ENCODE results near the gene CAV1. TPM values are rescaled to one million over a fixed set of nuclear protein-coding genes. Genes with fewer than 3 reads are reported as not detected.
A peak's percentile ranks its signal among the peaks of the same experiment; 100 is the strongest.

CAV1 gene
- total and polyA plus RNA-seq, 7 donors: 57.6 to 120 (median 68.1) TPM

DNA sequence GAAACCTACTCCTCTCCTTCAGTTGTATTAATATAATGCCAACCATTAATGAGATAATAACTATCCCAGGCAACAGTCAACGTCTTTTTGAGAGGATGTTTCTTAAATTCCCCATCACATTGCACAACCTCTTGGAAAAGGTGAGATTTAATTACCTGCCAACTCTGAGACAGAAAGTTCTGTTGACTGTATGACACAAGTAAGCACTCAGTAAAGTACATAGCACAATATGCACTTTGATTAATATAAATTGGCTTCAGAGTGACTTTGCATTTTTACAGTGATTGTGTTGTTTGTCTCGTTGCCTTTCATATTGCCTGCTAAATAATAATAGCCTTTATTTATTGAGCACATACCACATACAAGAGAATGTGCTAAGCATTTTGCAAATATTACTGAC is 46.7 kb downstream of the CAV1 start:
- no peaks in the 10 kb centered on the region for H3K36me3 ChIP-seq (ENCODE audit: insufficient read depth in 1 of 2, low read depth in 1 of 2)
- H3K27me3 ChIP-seq (ENCODE audit: insufficient read depth in 3 of 3, low read length in 2 of 3): no peaks in the 10 kb centered on the region
- H3K4me1 ChIP-seq: peaks cover 14% of the 10 kb centered on the region
- peak overlapping the region; percentile 23 for H3K27ac ChIP-seq
- 16 to 37% (median 23%) methylated on average over 2 of the region's 2 CpGs for WGBS, 3 donors
- no peaks in the 10 kb centered on the region for H3K9me3 ChIP-seq
- H3K4me3 ChIP-seq: no peak overlapping the region
- intact Hi-C loops (cut with DNase I): no loop called here
- TF ChIP-seq, protein P1, sequence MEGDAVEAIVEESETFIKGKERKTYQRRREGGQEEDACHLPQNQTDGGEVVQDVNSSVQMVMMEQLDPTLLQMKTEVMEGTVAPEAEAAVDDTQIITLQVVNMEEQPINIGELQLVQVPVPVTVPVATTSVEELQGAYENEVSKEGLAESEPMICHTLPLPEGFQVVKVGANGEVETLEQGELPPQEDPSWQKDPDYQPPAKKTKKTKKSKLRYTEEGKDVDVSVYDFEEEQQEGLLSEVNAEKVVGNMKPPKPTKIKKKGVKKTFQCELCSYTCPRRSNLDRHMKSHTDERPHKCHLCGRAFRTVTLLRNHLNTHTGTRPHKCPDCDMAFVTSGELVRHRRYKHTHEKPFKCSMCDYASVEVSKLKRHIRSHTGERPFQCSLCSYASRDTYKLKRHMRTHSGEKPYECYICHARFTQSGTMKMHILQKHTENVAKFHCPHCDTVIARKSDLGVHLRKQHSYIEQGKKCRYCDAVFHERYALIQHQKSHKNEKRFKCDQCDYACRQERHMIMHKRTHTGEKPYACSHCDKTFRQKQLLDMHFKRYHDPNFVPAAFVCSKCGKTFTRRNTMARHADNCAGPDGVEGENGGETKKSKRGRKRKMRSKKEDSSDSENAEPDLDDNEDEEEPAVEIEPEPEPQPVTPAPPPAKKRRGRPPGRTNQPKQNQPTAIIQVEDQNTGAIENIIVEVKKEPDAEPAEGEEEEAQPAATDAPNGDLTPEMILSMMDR (IDR thresholded peaks at IDR 0.05): no peak
- ATAC-seq (no peak), DNase-seq (no peak)

DNA sequence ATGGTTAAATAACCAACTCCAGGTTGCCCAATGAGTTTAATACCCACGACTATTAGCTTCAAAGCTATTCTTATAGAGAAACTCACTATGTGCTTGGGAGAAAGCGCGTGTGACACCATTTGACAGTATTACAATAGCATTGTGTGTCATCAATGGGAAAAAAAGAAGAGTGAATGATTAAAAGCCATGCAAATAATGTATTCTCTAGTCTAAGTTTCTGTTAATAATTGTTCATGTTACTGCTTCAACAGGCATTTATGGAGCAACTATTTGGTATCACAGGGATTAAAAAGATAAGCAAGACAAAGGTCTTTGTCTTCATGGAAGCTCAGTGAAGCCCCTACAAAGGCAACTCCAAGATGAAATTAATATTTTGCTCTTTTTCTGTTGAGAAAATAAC is 47.2 kb downstream of the CAV1 start:
- intact Hi-C loops (cut with DNase I): no loop called here
- Histone ChIP-seq H3K4me1 (peaks cover 14% of the 10 kb centered on the region), H3K36me3 (ENCODE audit: insufficient read depth in 1 of 2, low read depth in 1 of 2) (no peaks in the 10 kb centered on the region)

DNA sequence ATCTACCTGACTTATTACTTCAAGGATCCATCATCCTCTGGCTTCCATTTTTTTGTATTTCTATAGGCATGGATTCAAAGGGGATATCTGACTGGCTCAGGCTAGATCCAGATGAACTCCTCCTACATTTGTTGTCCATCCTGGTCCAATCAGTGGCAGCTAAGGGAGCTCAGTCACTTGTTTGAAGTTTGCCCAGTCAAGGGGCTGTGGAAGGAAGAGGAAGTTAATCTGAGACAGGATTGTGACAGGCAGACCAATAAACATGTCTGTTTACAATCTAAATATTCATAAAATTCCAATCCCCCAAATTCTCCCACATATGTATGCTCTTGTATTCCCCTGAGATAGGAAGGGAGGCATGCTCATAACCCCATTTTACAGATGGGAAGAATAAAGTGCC is 48.7 kb downstream of the CAV1 start:
- H3K27ac ChIP-seq: no peak overlapping the region
- no peak for DNase-seq
- H3K36me3 ChIP-seq (ENCODE audit: insufficient read depth in 1 of 2, low read depth in 1 of 2): no peaks in the 10 kb centered on the region
- no peaks in the 10 kb centered on the region for H3K27me3 ChIP-seq (ENCODE audit: insufficient read depth in 3 of 3, low read length in 2 of 3)
- H3K4me1 ChIP-seq: peaks cover 14% of the 10 kb centered on the region
- H3K4me3 ChIP-seq: no peak overlapping the region
- H3K9me3 ChIP-seq: no peaks in the 10 kb centered on the region
- intact Hi-C loops (cut with DNase I): no loop called here
- TF ChIP-seq, protein P1 (IDR thresholded peaks at IDR 0.05): no peak
- ATAC-seq: no peak

More for the DNA sequence above, 47.2 kb downstream of the CAV1 start:
- H3K9me3 ChIP-seq: no peaks in the 10 kb centered on the region
- no peak for ATAC-seq
- no peak overlapping the region for H3K4me3 ChIP-seq
- TF ChIP-seq, protein P1 (IDR thresholded peaks at IDR 0.05): no peak
- no peaks in the 10 kb centered on the region for H3K27me3 ChIP-seq (ENCODE audit: insufficient read depth in 3 of 3, low read length in 2 of 3)
- DNase-seq: no peak
- 91 to 93% (median 93%) methylated on average over 3 of the region's 3 CpGs for WGBS, 3 donors
- no peak overlapping the region for H3K27ac ChIP-seq

DNA sequence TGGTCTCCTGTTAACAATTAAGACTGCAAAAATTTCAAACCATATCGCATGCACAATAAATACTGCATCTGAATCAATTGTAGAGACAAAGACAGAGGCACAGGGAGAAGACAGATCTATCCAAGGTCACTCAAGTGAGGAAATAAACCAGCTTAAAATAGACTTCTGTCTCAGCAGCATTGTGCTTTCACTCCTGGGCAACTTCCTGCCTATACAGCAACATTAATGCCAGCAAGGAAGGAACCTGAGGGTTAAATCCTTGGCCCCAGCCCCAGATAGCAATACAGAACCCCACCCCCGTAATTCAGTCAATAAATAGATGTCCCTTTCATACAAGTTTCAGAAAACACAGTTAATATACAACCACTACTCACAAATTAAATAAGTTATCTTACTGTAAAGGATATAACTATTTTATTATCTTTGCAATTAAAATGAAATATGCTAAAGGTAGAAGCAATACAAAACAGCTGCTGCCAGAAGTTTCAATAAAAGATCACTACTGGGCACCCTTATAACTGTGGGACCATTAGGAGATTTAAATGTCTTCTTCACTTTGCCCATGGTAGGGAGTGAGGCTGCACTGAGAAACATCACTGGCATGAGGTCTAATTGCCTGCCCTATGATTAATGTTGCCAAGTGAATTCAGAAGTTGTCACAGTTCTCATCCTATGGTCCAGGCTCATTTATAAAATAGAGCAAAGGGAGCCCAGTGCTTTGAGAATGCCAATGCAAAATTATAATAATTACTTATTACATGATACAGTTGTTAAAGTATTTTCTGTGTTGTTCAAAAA is 49.4 kb downstream of the CAV1 start:
- TF ChIP-seq, protein P1 (IDR thresholded peaks at IDR 0.05): no peak
- ATAC-seq: peak; percentile 80 to 97 (median 86)
- DNase-seq: no peak
- Histone ChIP-seq H3K36me3 (ENCODE audit: insufficient read depth in 1 of 2, low read depth in 1 of 2) (no peaks in the 10 kb centered on the region), H3K27me3 (ENCODE audit: insufficient read depth in 3 of 3, low read length in 2 of 3) (no peaks in the 10 kb centered on the region), H3K27ac (peak overlapping the region; percentile 36), H3K4me3 (no peak overlapping the region), H3K4me1 (peaks cover 14% of the 10 kb centered on the region), H3K9me3 (no peaks in the 10 kb centered on the region)
- WGBS, 3 donors: 33 to 55% (median 49%) methylated on average over 2 of the region's 2 CpGs
- intact Hi-C loops (cut with DNase I): no loop called here

DNA sequence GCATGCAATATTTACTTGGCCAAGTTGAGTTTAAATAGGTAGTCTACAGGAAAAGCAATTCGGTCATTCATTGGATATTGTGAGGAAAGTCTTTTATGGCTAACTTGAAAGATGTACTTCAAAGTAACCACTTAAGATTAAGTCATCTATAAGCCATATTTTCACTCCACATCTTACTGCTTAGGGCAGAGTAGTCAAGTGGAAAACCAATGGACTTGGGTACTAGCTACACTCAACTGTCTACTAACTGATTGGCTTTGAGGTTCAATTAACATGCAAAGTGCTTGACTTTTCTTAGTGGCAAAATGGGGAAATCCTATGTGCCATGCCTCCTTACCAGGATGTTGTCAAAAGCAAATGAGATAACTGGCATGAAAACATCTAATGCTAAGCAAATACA is 51.0 kb downstream of the CAV1 start:
- no peak overlapping the region for H3K27ac ChIP-seq
- TF ChIP-seq, protein P1 (IDR thresholded peaks at IDR 0.05): no peak
- no peaks in the 10 kb centered on the region for H3K36me3 ChIP-seq (ENCODE audit: insufficient read depth in 1 of 2, low read depth in 1 of 2)
- no peaks in the 10 kb centered on the region for H3K27me3 ChIP-seq (ENCODE audit: insufficient read depth in 3 of 3, low read length in 2 of 3)
- H3K4me3 ChIP-seq: no peak overlapping the region
- H3K9me3 ChIP-seq: no peaks in the 10 kb centered on the region
- ATAC-seq (no peak), DNase-seq (no peak)
- WGBS, 3 donors: 89 to 97% (median 93%) methylated on average over 1 of the region's 1 CpG
- peaks cover 14% of the 10 kb centered on the region for H3K4me1 ChIP-seq
- intact Hi-C loops (cut with DNase I): no loop called here

Data from psoas muscle (tissue), 8 donors.